Effector memory CD4-positive, alpha-beta T cell (primary cell): ENCODE results near the gene CCP110.

Source experiments
- DNase-seq, 3 donors: peaks; one replicate each; pipeline ENCODE4 v3.0.0-alpha.2; 2020
- H3K27ac ChIP-seq: 2 replicates; pipeline ENCODE4 v1.7.0; 2013; ENCODE audit warnings: mild to moderate bottlenecking, low read length, moderate library complexity; ENCODE audit not compliant: insufficient read depth, poor library complexity, severe bottlenecking
- H3K27me3 ChIP-seq: replicated peaks from 2 replicates; pipeline ENCODE4 v1.7.0; 2013; ENCODE audit warnings: mild to moderate bottlenecking, low read length; ENCODE audit not compliant: insufficient read depth, control insufficient read depth, poor library complexity, severe bottlenecking
- H3K36me3 ChIP-seq: 2 replicates; pipeline ENCODE4 v1.7.0; 2013; ENCODE audit warnings: mild to moderate bottlenecking, low read length, moderate library complexity; ENCODE audit not compliant: control insufficient read depth, insufficient read depth
- H3K4me1 ChIP-seq: 2 replicates; pipeline ENCODE4 v1.7.0; 2013; ENCODE audit warnings: low read length, mild to moderate bottlenecking; ENCODE audit not compliant: control insufficient read depth, insufficient read depth, poor library complexity, severe bottlenecking
- H3K4me3 ChIP-seq: 2 replicates; pipeline ENCODE4 v1.7.0; 2013; ENCODE audit warnings: low read length, low read depth, mild to moderate bottlenecking; ENCODE audit not compliant: insufficient read depth, poor library complexity, severe bottlenecking
- H3K9me3 ChIP-seq: 2 replicates; pipeline ENCODE4 v1.7.0; 2013; ENCODE audit warnings: mild to moderate bottlenecking, low read length, moderate library complexity; ENCODE audit not compliant: control insufficient read depth

Gene CCP110

GRCh38 chr16:19522397-19522732, 1.4 kb upstream of the CCP110 start:
- H3K4me1 ChIP-seq: peaks cover 21% of the 10 kb centered on the region
- H3K9me3 ChIP-seq: no peaks in the 10 kb centered on the region
- DNase-seq: no peak
- no peaks in the 10 kb centered on the region for H3K27me3 ChIP-seq
- H3K36me3 ChIP-seq: no peaks in the 10 kb centered on the region
- H3K27ac ChIP-seq: peak overlapping the region; percentile 77
- no peak overlapping the region for H3K4me3 ChIP-seq

GRCh38 chr16:19522760-19523159, 982 bp upstream of the CCP110 start:
- H3K4me1 ChIP-seq: peaks cover 21% of the 10 kb centered on the region
- no peak for DNase-seq

GRCh38 chr16:19523184-19523558, 571 bp upstream of the CCP110 start:
- H3K4me1 ChIP-seq: peaks cover 21% of the 10 kb centered on the region
- peak overlapping the region; percentile 67 for H3K27ac ChIP-seq
- DNase-seq: no peak
- no peaks in the 10 kb centered on the region for H3K27me3 ChIP-seq
- H3K4me3 ChIP-seq: no peak overlapping the region
- H3K9me3 ChIP-seq: no peaks in the 10 kb centered on the region
- no peaks in the 10 kb centered on the region for H3K36me3 ChIP-seq

More at GRCh38 chr16:19522760-19523159, 982 bp upstream of the CCP110 start:
- Histone ChIP-seq H3K27ac (no peak overlapping the region), H3K4me3 (no peak overlapping the region), H3K36me3 (no peaks in the 10 kb centered on the region), H3K9me3 (no peaks in the 10 kb centered on the region), H3K27me3 (no peaks in the 10 kb centered on the region)

GRCh38 chr16:19524356-19524615, 544 bp downstream of the CCP110 start:
- Histone ChIP-seq H3K27me3 (no peaks in the 10 kb centered on the region), H3K4me1 (peaks cover 21% of the 10 kb centered on the region)

GRCh38 chr16:19524616-19525384, 1.1 kb downstream of the CCP110 start:
- H3K27me3 ChIP-seq: no peaks in the 10 kb centered on the region
- H3K27ac ChIP-seq: peak overlapping the region; percentile 67
- H3K4me3 ChIP-seq: peak overlapping the region; percentile 98
- H3K4me1 ChIP-seq: peaks cover 21% of the 10 kb centered on the region
- DNase-seq: no peak
- H3K36me3 ChIP-seq: peaks cover 8% of the 10 kb centered on the region
- no peaks in the 10 kb centered on the region for H3K9me3 ChIP-seq

More at GRCh38 chr16:19524356-19524615, 544 bp downstream of the CCP110 start:
- H3K36me3 ChIP-seq: peaks cover 8% of the 10 kb centered on the region
- H3K9me3 ChIP-seq: no peaks in the 10 kb centered on the region
- peak overlapping the region; percentile 98 for H3K4me3 ChIP-seq
- no peak for DNase-seq
- peak overlapping the region; percentile 67 for H3K27ac ChIP-seq

- no peaks in the 10 kb centered on the region for H3K27me3 ChIP-seq
- no peak for DNase-seq
- peaks cover 21% of the 10 kb centered on the region for H3K4me1 ChIP-seq
- H3K36me3 ChIP-seq: peaks cover 8% of the 10 kb centered on the region
- H3K4me3 ChIP-seq: no peak overlapping the region
- H3K27ac ChIP-seq: no peak overlapping the region
- H3K9me3 ChIP-seq: no peaks in the 10 kb centered on the region
Observed at GRCh38 chr16:19525385-19525723, 1.6 kb downstream of the CCP110 start.

- Histone ChIP-seq H3K9me3 (no peaks in the 10 kb centered on the region), H3K27ac (no peak overlapping the region)
- DNase-seq: no peak
Observed at GRCh38 chr16:19527161-19527560, 3.4 kb downstream of the CCP110 start.

GRCh38 chr16:19528666-19529065, 4.9 kb downstream of the CCP110 start:
- DNase-seq: no peak
- peaks cover 8% of the 10 kb centered on the region for H3K4me1 ChIP-seq
- H3K27me3 ChIP-seq: no peaks in the 10 kb centered on the region
- no peak overlapping the region for H3K27ac ChIP-seq
- peaks cover 8% of the 10 kb centered on the region for H3K36me3 ChIP-seq
- no peaks in the 10 kb centered on the region for H3K9me3 ChIP-seq
- H3K4me3 ChIP-seq: no peak overlapping the region

More at GRCh38 chr16:19527161-19527560, 3.4 kb downstream of the CCP110 start:
- no peaks in the 10 kb centered on the region for H3K27me3 ChIP-seq
- peaks cover 8% of the 10 kb centered on the region for H3K36me3 ChIP-seq
- H3K4me1 ChIP-seq: peaks cover 10% of the 10 kb centered on the region
- H3K4me3 ChIP-seq: no peak overlapping the region

- no peak for DNase-seq
- Histone ChIP-seq H3K4me1 (no peaks in the 10 kb centered on the region), H3K27ac (no peak overlapping the region), H3K9me3 (no peaks in the 10 kb centered on the region), H3K36me3 (peaks cover 18% of the 10 kb centered on the region), H3K4me3 (no peak overlapping the region), H3K27me3 (no peaks in the 10 kb centered on the region)
Observed at GRCh38 chr16:19532601-19533000, 8.9 kb downstream of the CCP110 start.

GRCh38 chr16:19540241-19540970, 16.7 kb downstream of the CCP110 start:
- H3K4me1 ChIP-seq: no peaks in the 10 kb centered on the region
- no peaks in the 10 kb centered on the region for H3K9me3 ChIP-seq
- H3K27ac ChIP-seq: no peak overlapping the region
- H3K4me3 ChIP-seq: no peak overlapping the region
- no peaks in the 10 kb centered on the region for H3K27me3 ChIP-seq
- H3K36me3 ChIP-seq: peaks cover 37% of the 10 kb centered on the region
- no peak for DNase-seq
